ENCODE measurements around the gene CEP41.

Gene CEP41

DNA sequence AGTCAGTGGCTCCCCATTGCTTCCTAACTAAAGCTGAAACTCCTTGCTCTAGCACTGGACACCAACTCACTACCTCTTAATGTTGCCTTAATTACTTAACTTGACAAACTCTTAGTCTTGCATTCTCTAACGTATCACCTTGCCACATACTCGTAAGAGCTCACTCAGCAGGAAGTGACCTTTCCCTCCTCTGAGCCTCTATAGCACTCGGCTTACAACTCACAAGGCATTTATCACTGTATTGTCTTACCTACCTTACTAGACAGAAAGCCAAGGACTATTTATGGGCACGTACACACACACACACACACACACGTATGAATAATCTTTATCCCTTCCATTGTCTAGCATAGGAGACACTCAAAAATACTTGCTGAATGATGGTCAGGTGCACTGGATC, 21.2 kb downstream of the CEP41 start:
- DNase-seq (ENCODE audit: low read depth in 2 of 2): no peak

DNA sequence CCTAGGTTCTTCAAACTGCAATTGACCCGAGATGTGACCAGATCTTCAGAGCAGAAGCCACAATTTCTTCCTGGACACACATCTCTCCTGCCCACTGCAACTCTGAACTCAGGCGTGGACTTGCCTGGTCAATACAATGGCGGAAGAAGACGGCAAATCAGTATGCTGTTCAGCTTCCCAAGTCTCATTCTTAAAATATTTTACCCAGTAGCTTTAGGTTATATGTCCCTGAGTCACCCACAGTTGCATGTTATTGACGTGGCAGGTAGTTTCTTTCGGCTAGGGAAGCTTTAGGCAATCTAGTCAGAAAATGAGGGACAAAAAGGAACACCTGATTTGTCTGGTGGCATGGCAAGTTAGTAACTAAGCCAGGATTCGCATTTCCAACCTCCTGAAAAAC, 22.5 kb downstream of the CEP41 start:
- no peak for DNase-seq (ENCODE audit: low read depth in 2 of 2)

DNA sequence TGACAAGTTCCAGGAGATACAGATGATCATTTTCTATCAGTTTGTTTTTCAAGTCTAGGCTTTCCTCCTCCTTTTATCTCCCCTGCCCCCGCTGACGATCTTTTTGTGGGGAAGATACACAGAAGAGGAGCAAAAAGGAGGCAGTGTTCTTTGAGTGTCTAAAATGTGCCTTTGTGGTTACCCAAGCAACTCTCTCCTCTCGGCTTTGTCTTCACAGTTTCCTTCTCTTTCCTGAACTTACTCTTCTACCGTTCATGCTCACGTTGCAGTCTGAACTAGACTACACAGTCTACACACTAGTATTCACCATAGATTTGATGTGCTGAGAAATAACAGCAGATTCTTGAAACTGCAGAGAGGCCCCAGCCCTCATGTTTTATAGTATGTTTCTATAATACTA, 23.6 kb downstream of the CEP41 start:
- DNase-seq (ENCODE audit: low read depth in 2 of 2): no peak

DNA sequence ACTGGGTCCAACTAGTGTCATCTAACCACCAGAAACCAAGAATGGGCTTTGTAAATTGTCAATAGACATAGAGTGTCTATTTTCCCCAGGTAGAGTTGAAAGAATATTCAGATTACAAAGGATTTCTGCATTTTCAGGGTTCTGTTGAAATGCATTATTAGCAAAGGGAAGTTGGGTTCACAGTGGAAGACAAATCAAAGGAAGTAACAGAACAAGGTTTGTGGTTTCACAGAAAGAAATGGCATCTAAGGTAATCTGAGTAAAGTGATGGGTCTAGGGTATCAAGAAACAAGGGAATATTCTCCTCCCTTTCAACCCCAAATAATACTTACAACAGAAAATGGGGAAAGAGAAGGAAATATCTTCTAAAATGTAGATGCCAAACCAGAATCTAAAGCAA, 25.8 kb downstream of the CEP41 start:
- no peak for DNase-seq (ENCODE audit: low read depth in 2 of 2)

- DNase-seq (ENCODE audit: low read depth in 2 of 2): no peak
Measured at GRCh38 chr7:130413201-130413600, 27.6 kb downstream of the CEP41 start.

- DNase-seq (ENCODE audit: low read depth in 2 of 2): no peak
Measured at GRCh38 chr7:130410868-130411541, 29.8 kb downstream of the CEP41 start.

GRCh38 chr7:130409712-130410072, 31.1 kb downstream of the CEP41 start:
- DNase-seq (ENCODE audit: low read depth in 2 of 2): no peak

GRCh38 chr7:130409067-130409711, 31.6 kb downstream of the CEP41 start:
- no peak for DNase-seq (ENCODE audit: low read depth in 2 of 2)

- no peak for DNase-seq (ENCODE audit: low read depth in 2 of 2)
Measured at GRCh38 chr7:130405003-130405402, 35.8 kb downstream of the CEP41 start.

- no peak for DNase-seq (ENCODE audit: low read depth in 2 of 2)
Measured at GRCh38 chr7:130401578-130401977, 39.2 kb downstream of the CEP41 start.

DNA sequence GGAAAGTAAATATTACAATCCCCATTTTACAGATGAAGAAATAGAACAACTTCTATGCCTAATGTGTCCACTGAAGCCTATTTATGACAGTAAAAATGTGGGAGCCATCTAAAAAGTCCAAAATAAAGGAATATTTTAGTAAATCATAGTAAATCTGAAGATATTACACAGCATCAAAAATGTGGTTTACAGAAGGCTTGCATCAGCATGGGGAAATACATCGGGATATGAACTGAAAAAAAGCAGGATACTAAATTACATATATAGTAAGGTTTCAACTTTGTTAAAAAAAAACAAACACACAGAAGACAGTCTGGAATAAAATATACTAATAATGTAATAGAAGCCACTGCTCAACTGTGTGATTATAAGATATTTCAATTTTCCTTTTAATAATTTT, 39.7 kb downstream of the CEP41 start:
- no peak for DNase-seq (ENCODE audit: low read depth in 2 of 2)

- no peak for DNase-seq (ENCODE audit: low read depth in 2 of 2)
Measured at GRCh38 chr7:130400120-130400572, 40.7 kb downstream of the CEP41 start.

DNA sequence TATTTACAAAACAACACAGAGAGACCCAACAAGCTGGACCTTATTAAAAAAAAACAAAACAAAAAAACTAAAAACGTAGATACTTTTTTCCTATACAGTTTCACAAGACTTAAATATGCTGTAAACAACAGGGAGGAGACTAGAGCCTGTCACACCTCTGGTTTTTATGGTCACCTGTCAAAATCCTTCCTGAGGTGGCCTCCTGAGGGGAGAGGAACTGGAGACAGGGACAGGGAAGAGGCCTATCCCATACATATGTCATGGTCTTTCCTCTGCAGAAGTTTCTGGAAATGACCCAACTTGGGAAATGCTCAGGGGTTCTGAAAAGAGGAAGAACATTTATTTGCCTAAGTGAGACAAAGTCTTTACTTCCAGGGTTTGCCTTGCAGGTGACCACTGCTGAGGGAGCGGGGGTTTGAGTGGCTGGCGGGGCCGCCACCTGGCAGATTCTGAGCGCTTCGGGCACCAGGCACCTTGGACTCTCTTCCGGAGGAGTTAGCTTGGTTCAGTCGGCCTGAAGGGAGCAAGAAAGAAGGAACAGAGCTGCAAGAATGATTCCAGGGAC, 42.2 kb downstream of the CEP41 start:
- DNase-seq (ENCODE audit: low read depth in 2 of 2): no peak

DNA sequence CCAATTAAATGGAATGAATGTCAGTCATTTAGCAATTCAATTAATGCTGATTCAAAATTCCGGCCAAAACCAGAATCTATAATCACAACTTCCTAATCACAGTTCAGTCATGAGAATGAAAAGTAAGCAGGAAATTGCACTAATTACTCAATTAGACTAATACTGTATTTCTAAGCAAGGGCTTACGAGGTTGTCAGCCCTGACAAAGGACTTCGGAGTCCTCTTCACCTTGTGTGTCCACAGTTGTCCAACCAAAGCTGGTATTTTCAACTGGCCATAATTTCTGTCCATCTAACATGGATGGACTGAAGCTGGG, 43.1 kb downstream of the CEP41 start:
- DNase-seq (ENCODE audit: low read depth in 2 of 2): no peak

DNA sequence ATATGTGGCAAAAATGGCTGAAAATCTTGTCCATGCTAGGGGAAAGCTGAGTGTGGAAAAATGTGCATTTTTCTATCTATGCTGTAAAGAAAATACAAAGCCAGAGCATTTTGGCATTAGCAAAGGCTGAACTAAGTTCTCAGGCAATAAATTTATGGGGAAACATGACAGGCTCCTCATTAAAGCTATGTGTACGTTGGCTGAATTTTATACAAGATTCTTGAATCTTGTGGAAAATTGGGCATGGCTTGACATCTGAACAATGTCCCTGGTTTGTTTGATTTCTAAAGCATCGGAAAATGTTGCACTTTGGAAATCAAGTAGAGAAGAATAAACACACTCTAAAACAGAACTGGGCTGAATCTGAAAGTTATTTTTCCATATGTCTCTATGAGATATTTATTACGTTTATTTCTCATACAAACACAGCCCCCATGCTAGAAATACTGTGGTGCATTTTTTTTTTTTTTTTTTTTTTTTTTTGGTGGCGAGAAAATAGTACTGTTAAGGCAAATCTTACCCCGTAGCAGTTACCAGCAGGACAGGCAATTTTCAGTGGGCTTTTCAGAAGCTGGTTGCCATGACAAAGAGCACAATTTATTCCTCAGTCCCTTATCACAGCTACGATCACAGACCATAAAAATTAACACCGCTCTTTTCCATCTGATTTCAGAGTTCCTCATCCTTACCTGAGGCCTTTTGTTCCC, 43.6 kb downstream of the CEP41 start:
- DNase-seq (ENCODE audit: low read depth in 2 of 2): no peak

GRCh38 chr7:130396109-130396508, 44.7 kb downstream of the CEP41 start:
- no peak for DNase-seq (ENCODE audit: low read depth in 2 of 2)

DNA sequence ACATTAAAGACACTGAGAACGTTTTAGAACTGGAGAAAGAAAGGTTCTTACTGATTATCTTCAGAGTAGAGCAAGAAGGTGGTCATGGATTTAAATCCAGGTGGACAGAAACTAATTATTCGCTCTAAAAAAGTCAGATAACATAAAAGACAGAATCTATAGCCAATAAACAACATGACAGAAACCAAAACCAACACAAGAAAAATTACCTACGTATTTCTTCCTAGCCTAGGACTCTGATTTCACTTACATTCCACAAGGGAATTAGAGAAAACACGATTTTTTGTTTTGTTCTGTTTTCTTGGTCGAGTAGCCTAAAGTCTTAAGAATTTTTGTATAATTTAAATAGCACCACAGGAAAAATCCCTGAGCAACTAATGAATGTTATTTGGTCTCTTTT, 45.4 kb downstream of the CEP41 start:
- no peak for DNase-seq (ENCODE audit: low read depth in 2 of 2)

DNA sequence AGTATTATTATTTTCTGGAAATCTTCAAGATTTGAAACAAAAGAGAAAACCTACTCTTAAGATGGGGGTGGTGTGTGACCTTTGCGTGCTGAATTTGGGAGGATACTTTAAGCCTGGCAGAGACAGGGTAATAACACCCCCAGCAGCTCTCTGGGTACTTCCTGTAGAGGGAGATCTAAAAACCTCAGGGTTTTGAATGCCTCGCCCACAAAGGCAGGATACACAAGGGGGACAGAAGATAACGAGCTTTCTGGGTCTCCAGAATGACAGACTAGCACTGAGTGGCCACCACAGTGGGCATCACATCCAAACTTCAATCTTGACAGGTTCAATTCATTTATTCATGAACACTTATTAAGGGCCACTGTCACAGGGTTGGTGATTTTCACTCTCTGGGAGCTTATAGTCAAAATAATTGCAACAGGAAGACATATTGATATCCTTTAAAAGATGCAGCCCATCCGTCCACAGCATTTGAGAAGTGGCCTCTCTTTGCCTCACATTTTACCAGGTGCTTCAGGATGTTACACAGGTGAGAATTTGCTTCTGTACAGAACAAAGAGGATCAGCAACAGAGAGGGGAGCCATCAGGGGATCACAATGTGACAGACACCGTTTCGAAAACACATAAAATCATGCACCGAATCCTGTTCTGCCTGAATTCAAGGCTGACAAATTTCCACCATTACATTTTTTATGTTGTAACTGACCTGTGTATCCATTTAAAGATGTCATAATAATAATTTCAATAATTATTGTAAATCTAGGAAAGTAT, 46.2 kb downstream of the CEP41 start:
- peak in 1 of 2 donors; percentile 10 for DNase-seq (ENCODE audit: low read depth in 2 of 2)

- no peak for DNase-seq (ENCODE audit: low read depth in 2 of 2)
Measured at GRCh38 chr7:130393841-130394411, 46.9 kb downstream of the CEP41 start.

GRCh38 chr7:130393101-130393561, 47.7 kb downstream of the CEP41 start:
- DNase-seq (ENCODE audit: low read depth in 2 of 2): no peak

GRCh38 chr7:130390486-130390885, 50.3 kb downstream of the CEP41 start:
- no peak for DNase-seq (ENCODE audit: low read depth in 2 of 2)

- DNase-seq (ENCODE audit: low read depth in 2 of 2): no peak
Measured at GRCh38 chr7:130388671-130389070, 52.1 kb downstream of the CEP41 start.

Data from activated CD8-positive, alpha-beta memory T cell treated with anti-CD3 and anti-CD28 coated beads for 4 hours (primary cell).